ENCODE data around the gene SUCNR1. TPM values are rescaled to one million over a fixed set of nuclear protein-coding genes. Genes with fewer than 3 reads are reported as not detected.
A peak's percentile ranks its signal among the peaks of the same experiment; 100 is the strongest.

The SUCNR1 gene
- total RNA-seq, 1 experiment from 2014 or later, result not detected

DNA sequence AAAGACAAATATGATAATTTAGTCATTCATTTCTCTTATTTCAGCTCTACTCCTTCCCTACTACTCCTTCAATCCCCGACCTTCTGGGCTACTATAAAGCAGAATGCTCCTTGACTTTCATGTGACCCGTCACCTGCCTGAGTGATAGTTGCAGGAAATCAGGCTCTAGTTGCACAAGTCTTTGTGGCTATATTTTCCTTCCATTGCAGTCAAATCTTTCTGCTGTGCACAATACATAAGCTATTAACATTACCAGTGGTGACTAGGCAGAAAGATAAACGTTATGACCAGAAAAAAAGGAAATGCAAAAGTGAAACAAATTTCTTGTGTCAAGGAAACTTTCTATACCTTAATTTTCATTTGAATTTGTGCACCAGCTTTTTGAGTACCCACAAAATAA is 2.3 kb downstream of the SUCNR1 start:
- DNase-seq (ENCODE audit: low spot score) (no peak), ATAC-seq (no peak)
- Mint-ChIP-seq H3K27me3 (ENCODE audit: low read depth) (no peaks in the 10 kb centered on the region), H3K27ac (peak overlapping the region; percentile 78; the same call in 1 of the 2 replicates), H3K9me3 (no peaks in the 10 kb centered on the region), H3K4me1 (peaks cover 11% of the 10 kb centered on the region), H3K4me3 (no peak overlapping the region), H3K36me3 (no peaks in the 10 kb centered on the region)
- ChIA-PET POLR2A (no interaction called here), CTCF (interaction anchor here (0.5 to 0.9 kb wide), 2 partner anchors 37 to 896 kb away, joined by 3 read pairs; no protein-coding TSS in a partner anchor)
- no peak for TF ChIP-seq GRHL2 (CRISPR knock-in tag; IDR thresholded peaks at IDR 0.05; ENCODE audit: insufficient replicate concordance, severe bottlenecking)

GRCh38 chr3:151877269-151877668 is 3.8 kb downstream of the SUCNR1 start:
- Mint-ChIP-seq H3K27me3 (ENCODE audit: low read depth) (no peaks in the 10 kb centered on the region), H3K9me3 (no peaks in the 10 kb centered on the region), H3K27ac (no peak overlapping the region), H3K4me1 (peaks cover 7% of the 10 kb centered on the region), H3K36me3 (no peaks in the 10 kb centered on the region), H3K4me3 (no peak overlapping the region)
- ATAC-seq (no peak), DNase-seq (ENCODE audit: low spot score) (no peak)
- TF ChIP-seq ZNF317 (CRISPR knock-in tag; IDR thresholded peaks at IDR 0.05; ENCODE audit: borderline replicate concordance, low read depth) (no peak), ZNF416 (CRISPR knock-in tag; IDR thresholded peaks at IDR 0.05) (no peak), OVOL2 (CRISPR knock-in tag; IDR thresholded peaks at IDR 0.05; ENCODE audit: borderline replicate concordance) (no peak), ESRRA (CRISPR knock-in tag; IDR thresholded peaks at IDR 0.05; ENCODE audit: borderline replicate concordance) (no peak), ETV6 (CRISPR knock-in tag; IDR thresholded peaks at IDR 0.05) (no peak), NR3C1 (CRISPR knock-in tag; conservative IDR thresholded peaks at IDR 0.05; ENCODE audit: low read depth) (no peak), KAT7 (CRISPR knock-in tag; IDR thresholded peaks at IDR 0.05; ENCODE audit: borderline replicate concordance) (no peak), USF1 (CRISPR knock-in tag; IDR thresholded peaks at IDR 0.05) (no peak), EMX1 (CRISPR knock-in tag; IDR thresholded peaks at IDR 0.05) (no peak), TP53 (CRISPR knock-in tag; IDR thresholded peaks at IDR 0.05) (no peak)
- TF ChIP-seq, protein P1, sequence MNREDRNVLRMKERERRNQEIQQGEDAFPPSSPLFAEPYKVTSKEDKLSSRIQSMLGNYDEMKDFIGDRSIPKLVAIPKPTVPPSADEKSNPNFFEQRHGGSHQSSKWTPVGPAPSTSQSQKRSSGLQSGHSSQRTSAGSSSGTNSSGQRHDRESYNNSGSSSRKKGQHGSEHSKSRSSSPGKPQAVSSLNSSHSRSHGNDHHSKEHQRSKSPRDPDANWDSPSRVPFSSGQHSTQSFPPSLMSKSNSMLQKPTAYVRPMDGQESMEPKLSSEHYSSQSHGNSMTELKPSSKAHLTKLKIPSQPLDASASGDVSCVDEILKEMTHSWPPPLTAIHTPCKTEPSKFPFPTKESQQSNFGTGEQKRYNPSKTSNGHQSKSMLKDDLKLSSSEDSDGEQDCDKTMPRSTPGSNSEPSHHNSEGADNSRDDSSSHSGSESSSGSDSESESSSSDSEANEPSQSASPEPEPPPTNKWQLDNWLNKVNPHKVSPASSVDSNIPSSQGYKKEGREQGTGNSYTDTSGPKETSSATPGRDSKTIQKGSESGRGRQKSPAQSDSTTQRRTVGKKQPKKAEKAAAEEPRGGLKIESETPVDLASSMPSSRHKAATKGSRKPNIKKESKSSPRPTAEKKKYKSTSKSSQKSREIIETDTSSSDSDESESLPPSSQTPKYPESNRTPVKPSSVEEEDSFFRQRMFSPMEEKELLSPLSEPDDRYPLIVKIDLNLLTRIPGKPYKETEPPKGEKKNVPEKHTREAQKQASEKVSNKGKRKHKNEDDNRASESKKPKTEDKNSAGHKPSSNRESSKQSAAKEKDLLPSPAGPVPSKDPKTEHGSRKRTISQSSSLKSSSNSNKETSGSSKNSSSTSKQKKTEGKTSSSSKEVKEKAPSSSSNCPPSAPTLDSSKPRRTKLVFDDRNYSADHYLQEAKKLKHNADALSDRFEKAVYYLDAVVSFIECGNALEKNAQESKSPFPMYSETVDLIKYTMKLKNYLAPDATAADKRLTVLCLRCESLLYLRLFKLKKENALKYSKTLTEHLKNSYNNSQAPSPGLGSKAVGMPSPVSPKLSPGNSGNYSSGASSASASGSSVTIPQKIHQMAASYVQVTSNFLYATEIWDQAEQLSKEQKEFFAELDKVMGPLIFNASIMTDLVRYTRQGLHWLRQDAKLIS (CRISPR knock-in tag; IDR thresholded peaks at IDR 0.05; ENCODE audit: borderline replicate concordance), result no peak
- TF ChIP-seq, protein P2, sequence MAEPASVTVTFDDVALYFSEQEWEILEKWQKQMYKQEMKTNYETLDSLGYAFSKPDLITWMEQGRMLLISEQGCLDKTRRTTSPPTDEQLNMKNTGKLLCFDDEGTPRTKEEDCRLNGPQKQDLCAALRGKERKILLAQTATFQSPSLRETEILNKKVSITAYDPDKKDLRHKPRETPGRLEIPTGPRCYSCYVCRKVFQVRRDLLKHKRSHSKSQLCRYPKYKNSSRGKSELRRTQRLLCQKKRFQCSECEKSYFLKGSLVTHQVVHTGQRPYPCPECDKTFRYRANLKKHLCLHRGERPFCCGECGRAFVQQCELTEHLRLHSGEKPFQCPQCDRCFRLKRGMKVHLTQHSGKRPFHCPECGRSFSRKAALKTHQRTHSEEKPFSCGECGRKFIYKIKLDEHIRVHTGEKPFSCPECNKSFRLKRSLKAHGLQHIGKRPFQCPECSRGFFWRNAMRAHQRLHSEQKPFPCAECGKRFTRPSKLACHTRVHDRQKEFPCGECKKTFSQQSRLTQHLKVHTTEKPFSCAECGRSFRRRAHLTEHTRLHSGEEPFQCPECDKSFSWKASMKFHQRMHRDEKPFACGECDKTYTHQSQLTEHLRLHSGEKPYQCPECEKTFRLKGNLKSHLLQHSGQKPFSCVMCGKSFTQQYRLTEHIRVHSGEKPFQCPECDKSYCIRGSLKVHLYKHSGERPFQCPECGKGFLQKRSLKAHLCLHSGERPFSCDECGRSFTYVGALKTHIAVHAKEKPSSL (CRISPR knock-in tag; conservative IDR thresholded peaks at IDR 0.05), result no peak
- TF ChIP-seq, protein P3, sequence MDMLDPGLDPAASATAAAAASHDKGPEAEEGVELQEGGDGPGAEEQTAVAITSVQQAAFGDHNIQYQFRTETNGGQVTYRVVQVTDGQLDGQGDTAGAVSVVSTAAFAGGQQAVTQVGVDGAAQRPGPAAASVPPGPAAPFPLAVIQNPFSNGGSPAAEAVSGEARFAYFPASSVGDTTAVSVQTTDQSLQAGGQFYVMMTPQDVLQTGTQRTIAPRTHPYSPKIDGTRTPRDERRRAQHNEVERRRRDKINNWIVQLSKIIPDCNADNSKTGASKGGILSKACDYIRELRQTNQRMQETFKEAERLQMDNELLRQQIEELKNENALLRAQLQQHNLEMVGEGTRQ (CRISPR knock-in tag; IDR thresholded peaks at IDR 0.05), result no peak
- TF ChIP-seq, protein P4, sequence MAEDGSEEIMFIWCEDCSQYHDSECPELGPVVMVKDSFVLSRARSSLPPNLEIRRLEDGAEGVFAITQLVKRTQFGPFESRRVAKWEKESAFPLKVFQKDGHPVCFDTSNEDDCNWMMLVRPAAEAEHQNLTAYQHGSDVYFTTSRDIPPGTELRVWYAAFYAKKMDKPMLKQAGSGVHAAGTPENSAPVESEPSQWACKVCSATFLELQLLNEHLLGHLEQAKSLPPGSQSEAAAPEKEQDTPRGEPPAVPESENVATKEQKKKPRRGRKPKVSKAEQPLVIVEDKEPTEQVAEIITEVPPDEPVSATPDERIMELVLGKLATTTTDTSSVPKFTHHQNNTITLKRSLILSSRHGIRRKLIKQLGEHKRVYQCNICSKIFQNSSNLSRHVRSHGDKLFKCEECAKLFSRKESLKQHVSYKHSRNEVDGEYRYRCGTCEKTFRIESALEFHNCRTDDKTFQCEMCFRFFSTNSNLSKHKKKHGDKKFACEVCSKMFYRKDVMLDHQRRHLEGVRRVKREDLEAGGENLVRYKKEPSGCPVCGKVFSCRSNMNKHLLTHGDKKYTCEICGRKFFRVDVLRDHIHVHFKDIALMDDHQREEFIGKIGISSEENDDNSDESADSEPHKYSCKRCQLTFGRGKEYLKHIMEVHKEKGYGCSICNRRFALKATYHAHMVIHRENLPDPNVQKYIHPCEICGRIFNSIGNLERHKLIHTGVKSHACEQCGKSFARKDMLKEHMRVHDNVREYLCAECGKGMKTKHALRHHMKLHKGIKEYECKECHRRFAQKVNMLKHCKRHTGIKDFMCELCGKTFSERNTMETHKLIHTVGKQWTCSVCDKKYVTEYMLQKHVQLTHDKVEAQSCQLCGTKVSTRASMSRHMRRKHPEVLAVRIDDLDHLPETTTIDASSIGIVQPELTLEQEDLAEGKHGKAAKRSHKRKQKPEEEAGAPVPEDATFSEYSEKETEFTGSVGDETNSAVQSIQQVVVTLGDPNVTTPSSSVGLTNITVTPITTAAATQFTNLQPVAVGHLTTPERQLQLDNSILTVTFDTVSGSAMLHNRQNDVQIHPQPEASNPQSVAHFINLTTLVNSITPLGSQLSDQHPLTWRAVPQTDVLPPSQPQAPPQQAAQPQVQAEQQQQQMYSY (CRISPR knock-in tag; IDR thresholded peaks at IDR 0.05), result no peak
- CTCF ChIA-PET, result no interaction called here
- POLR2A ChIA-PET, result no interaction called here
